ENCODE results near the gene TM9SF1.

Gene TM9SF1

DNA sequence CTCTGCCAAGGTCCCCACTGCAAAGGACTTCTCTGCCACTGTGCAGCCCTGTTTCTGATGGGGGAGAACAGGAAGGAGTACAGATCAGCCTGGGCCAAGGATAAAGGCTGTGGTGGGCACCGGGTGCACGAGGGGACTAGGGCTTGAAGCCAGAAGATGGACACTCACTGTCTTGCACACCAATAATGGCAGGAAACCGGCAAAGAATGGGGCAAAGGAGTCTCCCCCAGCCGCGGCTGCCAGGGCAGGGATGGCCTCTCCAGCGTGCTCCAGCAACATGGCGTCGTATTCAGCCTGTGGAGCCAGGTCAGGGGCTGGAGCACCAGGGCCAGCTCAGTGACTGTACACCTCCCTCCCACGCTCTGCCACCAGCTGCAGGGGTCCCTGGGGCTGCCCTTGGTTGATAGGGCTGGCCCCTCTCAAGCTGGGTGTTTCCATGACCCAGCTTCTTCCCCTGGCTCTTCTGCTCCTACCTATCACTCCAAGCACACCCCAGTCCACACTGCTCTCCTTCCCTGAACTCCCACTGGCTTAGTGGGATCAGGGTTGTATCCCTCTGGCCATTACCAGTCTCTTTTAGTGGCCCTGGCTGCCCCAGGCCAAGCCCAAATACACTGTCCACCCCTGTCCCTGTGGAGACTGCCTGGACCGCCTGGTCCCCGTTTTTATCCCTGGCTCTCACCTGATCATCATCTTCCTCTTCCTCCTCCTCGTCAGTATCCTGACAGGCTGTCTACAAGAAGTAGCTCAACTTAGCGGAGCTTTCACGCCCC, 12.9 kb downstream of the TM9SF1 start:
- DNase-seq: no peak
- ATAC-seq (ENCODE audit: insufficient read depth, low read depth): 0 out of 3 replicates have a peak, but pooled peaks have one; percentile 8
- Histone ChIP-seq H3K4me2 (ENCODE audit: insufficient read depth, low read length) (no peak overlapping the region), H3K9me3 (ENCODE audit: insufficient read depth, low read length, severe bottlenecking) (no peaks in the 10 kb centered on the region), H2AFZ (ENCODE audit: low read depth, low read length) (no peak overlapping the region), H3K79me2 (ENCODE audit: insufficient read depth, low read length) (peaks cover 9% of the 10 kb centered on the region; the same call in 1 of the 2 replicates), H3K27ac (ENCODE audit: low read length) (no peak overlapping the region), H3K4me1 (ENCODE audit: insufficient read depth, low read length) (peaks cover 8% of the 10 kb centered on the region), H3K9ac (ENCODE audit: low read depth, low read length) (no peak overlapping the region), H3K36me3 (ENCODE audit: insufficient read depth, low read length) (peaks cover 89% of the 10 kb centered on the region), H4K20me1 (ENCODE audit: insufficient read depth, low read length) (peaks cover 23% of the 10 kb centered on the region; the same call in 1 of the 2 replicates), H3K4me3 (ENCODE audit: low read depth in 1 of 2, low read length in 2 of 2) (no peak overlapping the region), H3K27me3 (ENCODE audit: insufficient read depth, low read length, poor library complexity) (no peaks in the 10 kb centered on the region)
- no peak for TF ChIP-seq EZH2 (IDR thresholded peaks at IDR 0.05; ENCODE audit: borderline replicate concordance, low read depth, low read length, severe bottlenecking)
- TF ChIP-seq, protein P1, sequence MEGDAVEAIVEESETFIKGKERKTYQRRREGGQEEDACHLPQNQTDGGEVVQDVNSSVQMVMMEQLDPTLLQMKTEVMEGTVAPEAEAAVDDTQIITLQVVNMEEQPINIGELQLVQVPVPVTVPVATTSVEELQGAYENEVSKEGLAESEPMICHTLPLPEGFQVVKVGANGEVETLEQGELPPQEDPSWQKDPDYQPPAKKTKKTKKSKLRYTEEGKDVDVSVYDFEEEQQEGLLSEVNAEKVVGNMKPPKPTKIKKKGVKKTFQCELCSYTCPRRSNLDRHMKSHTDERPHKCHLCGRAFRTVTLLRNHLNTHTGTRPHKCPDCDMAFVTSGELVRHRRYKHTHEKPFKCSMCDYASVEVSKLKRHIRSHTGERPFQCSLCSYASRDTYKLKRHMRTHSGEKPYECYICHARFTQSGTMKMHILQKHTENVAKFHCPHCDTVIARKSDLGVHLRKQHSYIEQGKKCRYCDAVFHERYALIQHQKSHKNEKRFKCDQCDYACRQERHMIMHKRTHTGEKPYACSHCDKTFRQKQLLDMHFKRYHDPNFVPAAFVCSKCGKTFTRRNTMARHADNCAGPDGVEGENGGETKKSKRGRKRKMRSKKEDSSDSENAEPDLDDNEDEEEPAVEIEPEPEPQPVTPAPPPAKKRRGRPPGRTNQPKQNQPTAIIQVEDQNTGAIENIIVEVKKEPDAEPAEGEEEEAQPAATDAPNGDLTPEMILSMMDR (IDR thresholded peaks at IDR 0.05; ENCODE audit: borderline replicate concordance, extremely low read depth, low read length, poor library complexity, severe bottlenecking): no peak

DNA sequence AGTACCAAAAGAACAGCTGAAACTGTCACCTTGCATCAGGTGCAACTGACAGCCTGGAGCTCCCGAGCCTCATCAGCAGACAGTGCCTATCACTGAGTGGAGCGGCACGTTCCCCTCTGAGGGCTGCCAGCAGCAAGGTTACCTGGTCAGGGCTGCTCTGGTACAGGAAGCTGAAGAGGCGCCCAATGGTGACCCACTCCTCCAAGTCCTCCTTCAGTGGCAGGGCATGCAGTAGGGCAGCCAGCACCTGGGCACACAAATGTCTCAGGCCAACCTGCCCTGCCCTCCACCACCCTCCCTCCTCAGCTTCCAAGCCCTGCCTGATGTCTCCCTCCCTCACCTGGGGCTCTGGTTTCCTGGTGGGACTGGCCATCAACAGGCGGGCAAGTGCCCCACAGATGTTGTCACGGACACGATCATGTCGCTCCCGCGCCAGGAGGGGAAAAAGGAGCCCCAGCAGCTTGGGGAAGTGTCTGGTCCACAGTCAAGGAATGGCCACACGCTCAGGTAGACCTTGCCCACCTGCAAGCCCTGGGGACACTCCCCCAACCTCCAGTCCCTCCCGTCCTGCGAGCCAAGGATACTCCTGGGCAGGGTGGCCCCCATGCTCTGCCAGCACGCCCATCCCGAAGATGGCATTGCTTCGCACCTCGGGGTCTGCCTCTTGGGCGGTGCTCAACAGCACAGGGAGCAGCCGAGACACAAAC, 13.7 kb downstream of the TM9SF1 start:
- peaks cover 82% of the 10 kb centered on the region for H3K36me3 ChIP-seq (ENCODE audit: insufficient read depth, low read length)
- TF ChIP-seq, protein P1 (IDR thresholded peaks at IDR 0.05; ENCODE audit: borderline replicate concordance, extremely low read depth, low read length, poor library complexity, severe bottlenecking): no peak
- TF ChIP-seq EZH2 (IDR thresholded peaks at IDR 0.05; ENCODE audit: borderline replicate concordance, low read depth, low read length, severe bottlenecking): no peak
- H3K27me3 ChIP-seq (ENCODE audit: insufficient read depth, low read length, poor library complexity): no peaks in the 10 kb centered on the region
- no peak for DNase-seq
- no peak overlapping the region for H3K4me3 ChIP-seq (ENCODE audit: low read depth in 1 of 2, low read length in 2 of 2)
- H4K20me1 ChIP-seq (ENCODE audit: insufficient read depth, low read length): peaks cover 15% of the 10 kb centered on the region; the same call in 1 of the 2 replicates
- H3K4me2 ChIP-seq (ENCODE audit: insufficient read depth, low read length): no peak overlapping the region
- peaks cover under 1% of the 10 kb centered on the region; the same call in 1 of the 2 replicates for H3K79me2 ChIP-seq (ENCODE audit: insufficient read depth, low read length)
- H3K27ac ChIP-seq (ENCODE audit: low read length): no peak overlapping the region
- H3K4me1 ChIP-seq (ENCODE audit: insufficient read depth, low read length): no peaks in the 10 kb centered on the region; the same call in 1 of the 2 replicates
- no peak overlapping the region for H3K9ac ChIP-seq (ENCODE audit: low read depth, low read length)
- no peak for ATAC-seq (ENCODE audit: insufficient read depth, low read depth)
- H3K9me3 ChIP-seq (ENCODE audit: insufficient read depth, low read length, severe bottlenecking): no peaks in the 10 kb centered on the region
- no peak overlapping the region for H2AFZ ChIP-seq (ENCODE audit: low read depth, low read length)

DNA sequence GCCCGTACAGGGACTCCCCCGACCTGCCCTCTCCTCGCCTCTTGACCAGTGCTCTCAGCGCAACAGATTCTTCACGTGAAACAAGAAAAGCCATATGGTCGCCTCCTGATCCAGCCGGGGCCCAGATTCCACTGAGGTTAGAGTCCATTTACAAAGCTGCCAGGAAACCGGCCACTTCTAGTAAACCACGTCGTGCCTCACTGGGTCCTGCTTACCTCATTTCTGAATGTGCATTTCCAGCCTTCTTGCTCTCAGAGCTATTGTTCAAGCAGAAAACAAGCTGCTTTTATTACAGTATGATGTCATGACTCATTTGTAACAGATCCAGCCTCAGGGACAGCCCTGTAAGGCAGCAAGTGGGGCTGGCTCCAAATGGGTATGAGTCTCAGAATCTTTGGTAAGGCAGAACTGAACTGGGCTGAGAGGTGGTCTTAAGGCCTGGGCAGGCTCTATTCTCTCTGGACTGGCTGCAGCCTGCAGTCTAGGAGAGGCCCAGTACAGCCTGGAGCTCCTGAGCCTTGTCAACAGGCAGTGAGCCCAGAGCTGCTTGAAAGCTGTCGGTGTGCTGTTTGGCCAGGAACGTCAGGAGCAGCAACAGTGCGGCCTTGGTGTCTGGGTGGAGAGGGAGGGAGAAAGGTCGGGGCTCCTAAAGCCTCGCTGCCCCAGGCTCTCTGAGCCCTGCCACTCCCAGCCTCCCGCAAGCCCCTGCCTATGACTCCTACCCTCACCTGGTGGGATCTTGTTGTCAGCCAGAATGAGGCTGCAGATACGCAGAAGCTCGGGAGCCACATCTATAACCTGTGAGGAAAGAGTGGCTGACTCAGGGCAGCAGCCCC, 15.1 kb downstream of the TM9SF1 start:
- no peaks in the 10 kb centered on the region for H3K27me3 ChIP-seq (ENCODE audit: insufficient read depth, low read length, poor library complexity)
- TF ChIP-seq, protein P1 (IDR thresholded peaks at IDR 0.05; ENCODE audit: borderline replicate concordance, extremely low read depth, low read length, poor library complexity, severe bottlenecking): no peak

More for the DNA sequence above, 15.1 kb downstream of the TM9SF1 start:
- Histone ChIP-seq H3K4me3 (ENCODE audit: low read depth in 1 of 2, low read length in 2 of 2) (no peak overlapping the region), H4K20me1 (ENCODE audit: insufficient read depth, low read length) (peaks cover 14% of the 10 kb centered on the region; the same call in 1 of the 2 replicates), H3K9me3 (ENCODE audit: insufficient read depth, low read length, severe bottlenecking) (no peaks in the 10 kb centered on the region), H3K27ac (ENCODE audit: low read length) (no peak overlapping the region), H3K79me2 (ENCODE audit: insufficient read depth, low read length) (no peaks in the 10 kb centered on the region), H2AFZ (ENCODE audit: low read depth, low read length) (no peak overlapping the region), H3K4me2 (ENCODE audit: insufficient read depth, low read length) (no peak overlapping the region), H3K4me1 (ENCODE audit: insufficient read depth, low read length) (no peaks in the 10 kb centered on the region; the same call in 1 of the 2 replicates), H3K36me3 (ENCODE audit: insufficient read depth, low read length) (peaks cover 69% of the 10 kb centered on the region), H3K9ac (ENCODE audit: low read depth, low read length) (no peak overlapping the region)
- ATAC-seq (ENCODE audit: insufficient read depth, low read depth): no peak
- DNase-seq: no peak
